ENCODE measurements around the gene C2orf81. TPM values are rescaled to one million over a fixed set of nuclear protein-coding genes. Genes with fewer than 3 reads are reported as not detected.

The C2orf81 gene
- total RNA-seq, 1 donor, result 0.72 TPM

- Histone ChIP-seq H3K36me3 (ENCODE audit: insufficient read depth, low read length) (peaks cover 93% of the 10 kb centered on the region), H3K4me2 (ENCODE audit: insufficient read depth, low read length) (no peak overlapping the region), H3K27ac (ENCODE audit: low read depth, low read length) (no peak overlapping the region), H3K79me2 (ENCODE audit: insufficient read depth, low read length) (no peaks in the 10 kb centered on the region), H3K9me3 (ENCODE audit: low read depth, low read length) (no peaks in the 10 kb centered on the region), H3K4me3 (ENCODE audit: insufficient read depth, low read length) (no peak overlapping the region), H2AFZ (ENCODE audit: low read length) (no peak overlapping the region), H3K4me1 (ENCODE audit: insufficient read depth, low read length) (no peaks in the 10 kb centered on the region), H4K20me1 (ENCODE audit: insufficient read depth, low read length) (no peaks in the 10 kb centered on the region), H3K27me3 (ENCODE audit: insufficient read depth, low read length) (no peaks in the 10 kb centered on the region)
- no peak for TF ChIP-seq CTCF (IDR thresholded peaks at IDR 0.05; ENCODE audit: extremely low read depth, low read depth, low read length)
- no peak for DNase-seq (ENCODE audit: insufficient read length, low spot score, missing footprints)
These were observed 55.4 kb downstream of the C2orf81 start for GRCh38 chr2:74366036-74366435.

- H3K4me3 ChIP-seq (ENCODE audit: insufficient read depth, low read length), result no peak overlapping the region
- DNase-seq (ENCODE audit: insufficient read length, low spot score, missing footprints), result peak; percentile 36
- no peak overlapping the region for H3K4me2 ChIP-seq (ENCODE audit: insufficient read depth, low read length)
- H3K27ac ChIP-seq (ENCODE audit: low read depth, low read length), result no peak overlapping the region
- H2AFZ ChIP-seq (ENCODE audit: low read length), result no peak overlapping the region
- no peaks in the 10 kb centered on the region for H3K27me3 ChIP-seq (ENCODE audit: insufficient read depth, low read length)
- no peaks in the 10 kb centered on the region for H3K4me1 ChIP-seq (ENCODE audit: insufficient read depth, low read length)
- H3K36me3 ChIP-seq (ENCODE audit: insufficient read depth, low read length), result peaks cover 92% of the 10 kb centered on the region
- no peaks in the 10 kb centered on the region for H3K79me2 ChIP-seq (ENCODE audit: insufficient read depth, low read length)
- H4K20me1 ChIP-seq (ENCODE audit: insufficient read depth, low read length), result no peaks in the 10 kb centered on the region
- TF ChIP-seq CTCF (IDR thresholded peaks at IDR 0.05; ENCODE audit: extremely low read depth, low read depth, low read length), result no peak
- no peaks in the 10 kb centered on the region for H3K9me3 ChIP-seq (ENCODE audit: low read depth, low read length)
These were observed 56.6 kb downstream of the C2orf81 start for GRCh38 chr2:74364533-74365505.

Other genes with a start within 250 kb of the C2orf81 start
- gene MOB1A, start 242.7 kb downstream of the C2orf81 start, total RNA-seq, result 122 and 133 TPM in 2 replicates
- gene MTHFD2, start 223.0 kb downstream of the C2orf81 start, total RNA-seq, result 261 and 268 TPM in 2 replicates
- 0.36 and 2.7 TPM in 2 replicates for gene SLC4A5, start 78.2 kb downstream of the C2orf81 start, total RNA-seq
- 135 and 177 TPM in 2 replicates for gene DCTN1, start 41.3 kb downstream of the C2orf81 start, total RNA-seq
- 21.2 and 23.9 TPM in 2 replicates for gene WDR54, start 111 bp upstream of the C2orf81 start, total RNA-seq
- gene RTKN, start 20.3 kb upstream of the C2orf81 start, total RNA-seq, result 14.1 and 16.2 TPM in 2 replicates
- 11.8 and 15.9 TPM in 2 replicates for gene INO80B, start 33.5 kb upstream of the C2orf81 start, total RNA-seq
- 35.5 and 35.7 TPM in 2 replicates for gene WBP1, start 36.8 kb upstream of the C2orf81 start, total RNA-seq
- gene MOGS, start 43.8 kb upstream of the C2orf81 start, total RNA-seq, result 33.3 and 35.9 TPM in 2 replicates
- gene MRPL53, start 51.1 kb upstream of the C2orf81 start, total RNA-seq, result 18.0 and 23.5 TPM in 2 replicates
- gene CCDC142, start 61.4 kb upstream of the C2orf81 start, total RNA-seq, result 32.4 and 32.6 TPM in 2 replicates
- 17.0 and 18.3 TPM in 2 replicates for gene TTC31, start 61.5 kb upstream of the C2orf81 start, total RNA-seq
- 4.1 and 5.4 TPM in 2 replicates for gene LBX2, start 78.0 kb upstream of the C2orf81 start, total RNA-seq
- 22.4 and 26.5 TPM in 2 replicates for gene PCGF1, start 86.1 kb upstream of the C2orf81 start, total RNA-seq
- under 0.01 and 0.36 TPM in 2 replicates for gene TLX2, start 92.8 kb upstream of the C2orf81 start, total RNA-seq
- gene DQX1, start 104.6 kb upstream of the C2orf81 start, total RNA-seq, result not detected in 2 replicates
- 82.9 and 86.3 TPM in 2 replicates for gene AUP1, start 108.1 kb upstream of the C2orf81 start, total RNA-seq
- 51.8 and 53.6 TPM in 2 replicates for gene HTRA2, start 108.3 kb upstream of the C2orf81 start, total RNA-seq
- gene LOXL3, start 132.3 kb upstream of the C2orf81 start, total RNA-seq, result 64.8 and 97.4 TPM in 2 replicates
- 89.8 and 93.1 TPM in 2 replicates for gene DOK1, start 133.1 kb upstream of the C2orf81 start, total RNA-seq
- under 0.01 and 0.29 TPM in 2 replicates for gene M1AP, start 226.7 kb upstream of the C2orf81 start, total RNA-seq
- 7.2 and 7.7 TPM in 2 replicates for gene SEMA4F, start 232.6 kb upstream of the C2orf81 start, total RNA-seq